CD4-positive, alpha-beta T cell treated with Interleukin-15 for 4 hours (primary cell): Measurements from ENCODE around the gene ARHGEF4.
A peak's percentile ranks its signal among the peaks of the same experiment; 100 is the strongest.

Experiments used
- DNase-seq: peaks from one replicate; pipeline ENCODE4 v3.0.0-alpha.2; 2020; ENCODE audit warnings: low spot score

The ARHGEF4 gene, protein sequence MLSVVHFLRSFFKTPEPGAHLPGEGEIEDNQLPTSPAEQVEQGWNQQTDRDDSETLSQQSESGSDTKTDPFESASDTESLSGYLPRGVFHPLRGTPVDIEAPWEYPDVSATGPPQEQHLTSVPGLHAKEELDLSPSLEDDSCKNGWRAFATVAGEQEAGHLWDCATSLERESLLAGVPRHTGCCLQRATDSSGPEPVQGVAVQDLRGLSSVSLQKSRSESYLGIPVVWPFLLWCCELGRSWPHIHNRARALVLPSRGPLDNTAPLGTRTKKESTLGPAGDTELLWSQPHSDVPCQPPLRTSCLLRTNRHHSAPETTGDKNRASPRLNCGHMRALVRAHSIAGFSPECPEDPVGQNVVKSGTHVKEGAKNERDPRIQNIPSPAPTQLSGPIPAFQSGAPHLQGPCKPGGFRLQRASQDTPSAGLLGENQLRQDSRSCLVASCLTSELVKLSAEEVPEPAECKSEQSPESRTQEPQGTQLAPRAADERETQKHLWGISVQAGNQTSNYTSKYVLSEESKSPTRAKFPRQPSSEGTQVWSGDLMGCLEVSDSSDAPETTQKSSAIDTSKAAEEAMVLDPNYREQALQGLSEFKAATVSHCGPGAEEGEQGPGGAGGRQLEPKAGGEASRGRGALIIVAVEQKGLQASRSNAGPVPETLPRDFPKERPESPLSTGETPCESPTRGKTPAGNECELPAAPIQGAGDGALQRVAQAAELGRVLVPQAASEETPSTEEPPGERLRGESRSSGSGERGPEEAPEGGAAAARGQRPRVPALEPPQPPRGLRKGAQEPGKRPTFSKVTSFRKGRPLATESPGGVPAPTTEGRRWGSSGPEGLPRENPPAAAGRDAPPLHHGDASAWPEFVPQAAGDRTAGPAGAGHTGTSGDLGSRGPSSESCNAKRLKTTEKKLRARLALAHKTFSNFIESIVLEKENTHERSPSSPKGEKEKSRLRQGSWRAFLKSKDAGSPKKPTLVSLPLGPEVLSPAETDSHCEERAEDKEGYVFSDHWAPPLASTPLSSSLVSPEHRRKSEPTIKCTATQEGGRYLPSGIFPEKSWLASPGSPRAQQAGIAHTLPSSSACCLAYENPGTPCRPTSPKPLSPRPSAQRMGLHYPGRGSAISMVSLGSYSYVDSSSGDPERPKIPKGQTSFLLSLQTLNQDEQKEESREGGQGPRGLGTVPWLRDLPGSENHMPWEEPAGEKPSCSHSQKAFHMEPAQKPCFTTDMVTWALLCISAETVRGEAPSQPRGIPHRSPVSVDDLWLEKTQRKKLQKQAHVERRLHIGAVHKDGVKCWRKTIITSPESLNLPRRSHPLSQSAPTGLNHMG (N-terminal part only)

GRCh38 chr2:130836501-130837174, at the start of gene ARHGEF4:
ARHGEF4 (plus strand) TSS chr2:130836914; CDS start chr2:130836954, 40 bp downstream.
- no peak for DNase-seq

DNA sequence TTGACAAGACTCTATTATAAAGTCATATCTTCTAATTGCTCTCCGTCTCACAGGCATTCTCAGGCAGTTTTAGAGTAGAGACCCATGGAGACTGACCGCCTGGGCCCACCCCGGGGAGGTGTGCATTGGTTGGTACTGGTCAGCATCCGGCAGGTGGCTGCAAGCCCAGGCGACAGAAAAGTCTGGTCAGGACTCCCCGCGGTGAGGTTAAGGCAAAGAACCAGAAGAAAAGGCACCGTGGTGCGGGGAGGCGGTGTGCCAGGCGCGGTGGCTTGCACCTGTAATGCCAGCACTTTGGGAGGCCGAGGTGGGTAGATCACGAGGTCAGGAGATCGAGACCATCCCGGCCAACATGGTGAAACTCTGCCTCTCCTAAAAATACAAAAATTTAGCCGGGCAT, 48.9 kb upstream of the ARHGEF4 start:
- no peak for DNase-seq

DNA sequence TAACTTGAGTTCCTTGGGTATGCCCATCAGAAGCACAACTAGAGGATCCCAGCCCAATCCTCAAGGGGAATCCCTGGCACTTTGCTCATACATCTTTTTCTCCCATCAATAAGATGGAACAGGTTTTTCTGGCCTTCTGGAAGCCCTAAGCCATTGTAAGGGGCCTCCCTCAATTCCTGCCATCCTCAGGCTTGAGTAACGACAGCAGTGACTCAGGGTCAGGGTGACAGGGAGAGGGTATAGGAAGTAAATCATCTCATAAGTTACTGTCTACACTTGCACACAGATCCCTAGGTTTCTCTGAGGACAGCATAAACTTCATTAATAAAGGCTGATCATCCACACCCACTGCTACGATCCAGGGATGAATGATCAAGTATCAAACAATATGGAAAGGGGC, 46.4 kb upstream of the ARHGEF4 start:
- DNase-seq = no peak

DNA sequence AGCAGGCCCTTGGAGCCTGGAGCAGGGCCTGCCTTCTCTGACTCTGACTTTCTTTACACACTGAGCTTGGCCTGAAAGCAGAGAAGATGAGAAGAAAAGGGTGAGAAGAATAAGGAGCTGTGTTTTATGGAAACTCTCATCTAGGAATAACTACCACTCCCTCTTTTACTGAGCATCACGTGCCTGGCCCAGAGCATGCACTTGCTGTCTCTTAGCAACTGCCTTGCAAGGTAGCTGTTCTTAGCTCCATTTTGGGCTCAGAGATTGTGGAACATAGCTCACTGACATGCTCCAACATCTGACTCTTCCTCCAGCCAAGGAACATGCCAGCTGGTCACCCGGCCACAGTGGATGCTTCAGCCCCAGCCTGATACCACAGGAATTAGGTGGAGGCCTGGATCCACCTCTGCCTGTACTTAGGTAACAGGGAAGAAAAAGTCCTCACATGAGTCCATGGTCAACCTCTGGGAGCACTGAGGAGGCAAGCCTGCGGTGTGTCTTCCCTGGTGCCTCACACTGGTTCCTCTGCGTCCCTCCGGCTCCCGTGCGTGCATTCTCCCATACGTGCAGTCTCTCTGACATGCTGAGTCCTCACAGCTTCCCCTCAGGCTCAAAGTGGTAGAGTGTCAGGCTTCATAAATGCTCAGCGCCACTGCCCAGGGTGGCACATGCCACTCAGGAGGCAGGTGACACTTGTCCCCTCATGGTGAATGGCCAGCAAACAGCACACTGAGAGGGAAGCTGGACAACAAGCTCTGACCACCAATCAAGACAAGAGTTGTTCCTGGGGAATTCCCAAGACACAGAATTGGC, 45.7 kb upstream of the ARHGEF4 start:
- DNase-seq = no peak

- no peak for DNase-seq
Observed at GRCh38 chr2:130791617-130791939, 45.1 kb upstream of the ARHGEF4 start.

- no peak for DNase-seq
Observed at GRCh38 chr2:130795431-130795830, 41.3 kb upstream of the ARHGEF4 start.

GRCh38 chr2:130796290-130796689, 40.4 kb upstream of the ARHGEF4 start:
- DNase-seq = no peak

DNA sequence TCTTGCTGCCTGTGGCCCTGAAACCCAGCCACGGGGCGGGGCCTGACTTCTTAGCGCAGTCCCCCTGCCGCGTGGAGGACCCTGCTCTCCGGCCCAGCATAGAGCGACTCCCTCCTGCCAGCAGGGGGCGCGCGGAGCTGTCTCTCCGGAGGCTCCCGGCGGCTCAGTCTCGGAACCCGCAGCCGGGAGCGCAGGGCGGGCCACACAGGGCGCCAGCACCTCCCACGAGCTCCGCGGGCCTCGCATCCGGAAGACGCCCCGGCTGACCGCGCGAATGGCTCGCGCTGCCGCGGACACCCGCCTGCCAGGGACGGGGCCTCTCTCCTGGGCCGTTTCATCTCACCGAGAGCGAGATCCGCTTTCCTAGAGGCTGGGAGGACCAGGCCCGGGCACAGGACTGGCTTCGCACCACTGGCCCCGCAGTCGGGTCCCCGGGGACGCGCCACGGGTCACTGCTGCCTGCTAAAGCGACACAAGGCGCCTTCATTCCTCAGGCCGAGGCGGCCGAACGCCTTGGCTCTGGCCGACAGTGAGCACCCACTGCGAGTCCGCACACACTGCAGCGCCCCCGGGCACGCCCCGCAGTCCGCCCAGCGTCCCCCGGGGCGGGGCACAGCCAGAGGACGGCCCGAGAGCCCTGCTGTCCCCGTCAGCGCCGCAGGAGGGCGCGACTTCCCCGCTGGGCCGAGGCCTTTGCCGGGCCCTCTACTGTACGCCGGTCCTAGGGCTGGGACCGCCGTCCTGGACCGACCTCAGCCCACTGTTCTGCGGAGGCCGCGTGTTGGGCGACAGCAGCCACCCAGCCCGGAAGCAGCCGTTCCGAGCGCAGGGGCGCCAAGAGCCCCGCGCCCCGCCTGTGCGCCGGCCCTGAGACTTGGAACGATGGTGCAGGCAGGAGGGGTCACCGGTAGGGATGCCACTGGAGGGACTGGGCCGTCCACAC, 39.0 kb upstream of the ARHGEF4 start:
- peak; percentile 91 for DNase-seq

GRCh38 chr2:130798472-130799218, 38.1 kb upstream of the ARHGEF4 start:
- no peak for DNase-seq

- DNase-seq = no peak
Observed at GRCh38 chr2:130799295-130799694, 37.4 kb upstream of the ARHGEF4 start.

GRCh38 chr2:130805613-130806012, 31.1 kb upstream of the ARHGEF4 start:
- DNase-seq = no peak

- no peak for DNase-seq
Observed at GRCh38 chr2:130806370-130806769, 30.3 kb upstream of the ARHGEF4 start.

DNA sequence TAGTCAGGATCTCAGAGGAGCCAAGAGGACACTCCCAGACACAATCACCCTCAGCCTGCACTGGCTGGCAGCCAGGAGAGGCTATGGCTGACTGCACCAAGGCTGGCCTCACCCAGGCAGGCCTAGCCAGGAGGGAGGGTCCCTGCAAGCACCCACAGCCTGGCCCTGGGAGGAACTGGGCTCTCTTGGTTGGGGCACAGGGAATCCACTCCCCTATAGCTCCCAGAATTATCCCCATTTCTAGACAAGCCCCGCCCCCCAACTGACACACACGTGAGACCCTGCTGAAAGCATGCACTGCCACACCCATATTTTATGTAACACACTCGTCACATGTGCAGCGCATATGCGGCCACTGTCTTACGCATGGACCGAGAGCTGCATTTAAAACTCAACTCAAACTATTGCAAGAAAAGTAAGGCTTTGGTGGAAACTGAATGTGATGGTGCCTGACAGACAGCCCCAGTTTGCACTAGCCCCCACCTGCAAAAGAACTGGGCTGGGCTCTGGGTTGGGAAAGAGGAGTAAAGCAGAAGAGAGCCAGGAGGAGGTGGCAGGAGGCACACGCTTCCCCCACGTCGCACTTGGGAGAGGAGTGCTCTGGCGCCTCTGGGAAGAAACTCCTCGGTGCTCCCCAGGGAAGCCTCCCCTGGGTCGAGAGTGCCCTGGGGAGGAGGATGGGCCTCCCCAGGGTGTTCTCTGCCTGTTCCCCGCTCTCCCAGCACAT, 28.9 kb upstream of the ARHGEF4 start:
- DNase-seq = no peak

GRCh38 chr2:130808482-130809268, 28.0 kb upstream of the ARHGEF4 start:
- no peak for DNase-seq

GRCh38 chr2:130810490-130810889, 26.2 kb upstream of the ARHGEF4 start:
- DNase-seq = no peak

- no peak for DNase-seq
Observed at GRCh38 chr2:130813722-130814121, 23.0 kb upstream of the ARHGEF4 start.

GRCh38 chr2:130814931-130815680, 21.6 kb upstream of the ARHGEF4 start:
- no peak for DNase-seq
